ENCODE measurements around the gene TRA2B. TPM values are rescaled to one million over a fixed set of nuclear protein-coding genes. Genes with fewer than 3 reads are reported as not detected.
A peak's percentile ranks its signal among the peaks of the same experiment; 100 is the strongest.

The TRA2B gene
- total RNA-seq, 1 donor from 2014 or later: 174 TPM

- no peak for DNase-seq
Observed at GRCh38 chr3:185950728-185951127, 12.9 kb upstream of the TRA2B start.

- no peak for DNase-seq
Observed at GRCh38 chr3:185949515-185949914, 11.7 kb upstream of the TRA2B start.

- no peak for DNase-seq
Observed at GRCh38 chr3:185948292-185948691, 10.5 kb upstream of the TRA2B start.

- no peak for DNase-seq
Observed at GRCh38 chr3:185943760-185944106, 5.9 kb upstream of the TRA2B start.

- DNase-seq: peak; percentile 76
Observed at GRCh38 chr3:185942907-185943759, 5.3 kb upstream of the TRA2B start.

- DNase-seq: no peak
Observed at GRCh38 chr3:185942396-185942795, 4.6 kb upstream of the TRA2B start.

GRCh38 chr3:185940951-185941350 lies 3.1 kb upstream of the TRA2B start:
- DNase-seq: no peak

- no peak for DNase-seq
Observed at GRCh38 chr3:185939721-185940120, 1.9 kb upstream of the TRA2B start.

GRCh38 chr3:185936814-185937688 lies 763 bp downstream of the TRA2B start:
- peak; percentile 67 for DNase-seq

GRCh38 chr3:185936273-185936629 lies 1.6 kb downstream of the TRA2B start:
- no peak for DNase-seq

- DNase-seq: no peak
Observed at GRCh38 chr3:185935465-185936272, 2.1 kb downstream of the TRA2B start.

- no peak for DNase-seq
Observed at GRCh38 chr3:185934767-185935464, 2.9 kb downstream of the TRA2B start.

- DNase-seq: no peak
Observed at GRCh38 chr3:185934174-185934557, 3.6 kb downstream of the TRA2B start.

- DNase-seq: no peak
Observed at GRCh38 chr3:185933374-185934173, 4.2 kb downstream of the TRA2B start.

- DNase-seq: no peak
Observed at GRCh38 chr3:185931777-185932612, 5.8 kb downstream of the TRA2B start.

- no peak for DNase-seq
Observed at GRCh38 chr3:185930393-185931107, 7.3 kb downstream of the TRA2B start.

GRCh38 chr3:185929192-185930151 lies 8.3 kb downstream of the TRA2B start:
- DNase-seq: no peak

- DNase-seq: no peak
Observed at GRCh38 chr3:185928496-185928895, 9.3 kb downstream of the TRA2B start.
